Measurements from ENCODE around the gene NBR1. TPM values are rescaled to one million over a fixed set of nuclear protein-coding genes. Genes with fewer than 3 reads are reported as not detected.
"Not testable (repeated sequence)": the region's sequence is repeated elsewhere in the genome, so short reads cannot be mapped to it uniquely, and the experiment has no call there.

NBR1 gene
- total RNA-seq, 4 donors from 2014 or later: 135 to 162 (median 145) TPM

- Histone ChIP-seq H3K36me3 (peaks cover 0 to 4% of the 10 kb centered on the region in 2 donors), H3K27ac (no peak overlapping the region), H3K4me3 (no peak overlapping the region), H3K9me3 (no peaks in the 10 kb centered on the region), H3K27me3 (no peaks in the 10 kb centered on the region), H3K4me1 (no peaks in the 10 kb centered on the region)
- no peak for TF ChIP-seq POLR2A (IDR thresholded peaks at IDR 0.05)
- TF ChIP-seq, protein P1, sequence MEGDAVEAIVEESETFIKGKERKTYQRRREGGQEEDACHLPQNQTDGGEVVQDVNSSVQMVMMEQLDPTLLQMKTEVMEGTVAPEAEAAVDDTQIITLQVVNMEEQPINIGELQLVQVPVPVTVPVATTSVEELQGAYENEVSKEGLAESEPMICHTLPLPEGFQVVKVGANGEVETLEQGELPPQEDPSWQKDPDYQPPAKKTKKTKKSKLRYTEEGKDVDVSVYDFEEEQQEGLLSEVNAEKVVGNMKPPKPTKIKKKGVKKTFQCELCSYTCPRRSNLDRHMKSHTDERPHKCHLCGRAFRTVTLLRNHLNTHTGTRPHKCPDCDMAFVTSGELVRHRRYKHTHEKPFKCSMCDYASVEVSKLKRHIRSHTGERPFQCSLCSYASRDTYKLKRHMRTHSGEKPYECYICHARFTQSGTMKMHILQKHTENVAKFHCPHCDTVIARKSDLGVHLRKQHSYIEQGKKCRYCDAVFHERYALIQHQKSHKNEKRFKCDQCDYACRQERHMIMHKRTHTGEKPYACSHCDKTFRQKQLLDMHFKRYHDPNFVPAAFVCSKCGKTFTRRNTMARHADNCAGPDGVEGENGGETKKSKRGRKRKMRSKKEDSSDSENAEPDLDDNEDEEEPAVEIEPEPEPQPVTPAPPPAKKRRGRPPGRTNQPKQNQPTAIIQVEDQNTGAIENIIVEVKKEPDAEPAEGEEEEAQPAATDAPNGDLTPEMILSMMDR (IDR thresholded peaks at IDR 0.05 in 4 of 5, conservative IDR thresholded peaks at IDR 0.05 in 1 of 5): no peak
- intact Hi-C loops (cut with DNase I; ENCODE audit: low total_unique reads): no loop called here
- no peak for DNase-seq
- in situ Hi-C loops (cut with MboI; ENCODE audit: low sequenced_read_pairs in 4 of 4): no loop called here
- ATAC-seq: no peak
These were observed 28.9 kb upstream of the NBR1 start for GRCh38 chr17:43142153-43142552.

GRCh38 chr17:43143201-43143600 lies 27.8 kb upstream of the NBR1 start:
- DNase-seq (no peak), ATAC-seq (no peak)
- Histone ChIP-seq H3K4me3 (no peak overlapping the region), H3K27ac (no peak overlapping the region), H3K27me3 (no peaks in the 10 kb centered on the region), H3K4me1 (no peaks in the 10 kb centered on the region), H3K9me3 (no peaks in the 10 kb centered on the region), H3K36me3 (peaks cover 0 to 4% of the 10 kb centered on the region in 2 donors)
- TF ChIP-seq, protein P1 (IDR thresholded peaks at IDR 0.05 in 4 of 5, conservative IDR thresholded peaks at IDR 0.05 in 1 of 5): no peak
- no peak for TF ChIP-seq POLR2A (IDR thresholded peaks at IDR 0.05)
- in situ Hi-C loops (cut with MboI; ENCODE audit: low sequenced_read_pairs in 4 of 4) (no loop called here), intact Hi-C loops (cut with DNase I; ENCODE audit: low total_unique reads) (no loop called here)

DNA sequence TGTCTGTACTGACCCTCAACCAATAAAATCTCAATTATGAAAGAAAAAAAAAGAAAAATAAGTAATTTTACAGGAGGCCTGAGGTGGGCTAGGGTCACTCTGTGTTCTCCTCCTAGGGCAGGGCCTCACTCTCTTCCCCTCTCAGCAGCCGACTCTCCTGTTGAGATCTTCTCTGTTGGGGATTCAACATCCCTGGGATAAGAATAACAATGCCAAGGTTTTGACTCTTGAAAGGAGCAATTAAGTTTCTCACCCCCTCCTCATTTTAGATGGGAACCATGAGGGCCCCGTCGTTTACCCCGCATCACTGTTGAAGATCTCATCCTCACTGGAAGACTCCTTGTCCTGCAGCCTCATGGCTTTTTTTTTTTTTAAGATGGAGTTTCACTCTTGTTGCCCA lies 24.4 kb upstream of the NBR1 start:
- H3K36me3 ChIP-seq: peaks cover 0 to 4% of the 10 kb centered on the region in 2 donors
- TF ChIP-seq POLR2A (IDR thresholded peaks at IDR 0.05): no peak
- TF ChIP-seq, protein P1 (IDR thresholded peaks at IDR 0.05 in 4 of 5, conservative IDR thresholded peaks at IDR 0.05 in 1 of 5): no peak
- DNase-seq (no peak), ATAC-seq (no peak)
- in situ Hi-C loops (cut with MboI; ENCODE audit: low sequenced_read_pairs in 4 of 4) (no loop called here), intact Hi-C loops (cut with DNase I; ENCODE audit: low total_unique reads) (no loop called here)
- no peaks in the 10 kb centered on the region for H3K27me3 ChIP-seq
- no peaks in the 10 kb centered on the region for H3K9me3 ChIP-seq
- H3K27ac ChIP-seq: no peak overlapping the region
- H3K4me1 ChIP-seq: no peaks in the 10 kb centered on the region
- no peak overlapping the region for H3K4me3 ChIP-seq

DNA sequence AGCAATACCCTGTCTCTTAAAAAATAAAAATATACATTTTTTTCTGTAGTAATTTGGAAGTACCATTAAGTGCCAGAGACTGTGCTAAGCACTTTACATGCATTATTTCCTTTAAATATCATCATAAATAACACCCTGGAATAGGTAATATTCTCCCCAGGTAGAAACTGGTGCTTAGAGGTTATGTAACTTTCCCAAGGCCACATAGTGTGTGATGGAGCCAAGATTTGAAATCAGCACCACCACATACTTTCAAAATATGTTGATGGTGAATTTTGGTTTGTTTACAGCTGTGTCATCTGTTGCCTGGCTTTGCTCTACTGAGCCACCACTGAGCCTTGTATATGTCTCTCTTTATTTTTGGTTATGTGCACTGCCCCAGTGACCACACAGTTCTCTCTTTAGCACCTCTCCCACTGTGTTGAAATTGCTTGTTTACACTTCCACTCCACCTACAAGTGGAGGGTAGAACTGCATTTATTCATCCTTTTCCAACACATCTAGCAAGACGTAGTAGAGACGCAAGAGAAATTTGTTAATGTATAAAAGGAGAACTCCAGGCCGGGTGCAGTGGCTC lies 19.0 kb upstream of the NBR1 start:
- ATAC-seq: no peak
- DNase-seq: no peak
- H3K27me3 ChIP-seq: no peaks in the 10 kb centered on the region
- no peaks in the 10 kb centered on the region for H3K36me3 ChIP-seq
- H3K4me3 ChIP-seq: no peak overlapping the region
- in situ Hi-C loops (cut with MboI; ENCODE audit: low sequenced_read_pairs in 4 of 4): no loop called here
- H3K4me1 ChIP-seq: no peaks in the 10 kb centered on the region
- no peaks in the 10 kb centered on the region for H3K9me3 ChIP-seq
- no peak overlapping the region for H3K27ac ChIP-seq
- intact Hi-C loops (cut with DNase I; ENCODE audit: low total_unique reads): no loop called here
- TF ChIP-seq, protein P1 (IDR thresholded peaks at IDR 0.05 in 4 of 5, conservative IDR thresholded peaks at IDR 0.05 in 1 of 5): no peak
- TF ChIP-seq POLR2A (IDR thresholded peaks at IDR 0.05): no peak

DNA sequence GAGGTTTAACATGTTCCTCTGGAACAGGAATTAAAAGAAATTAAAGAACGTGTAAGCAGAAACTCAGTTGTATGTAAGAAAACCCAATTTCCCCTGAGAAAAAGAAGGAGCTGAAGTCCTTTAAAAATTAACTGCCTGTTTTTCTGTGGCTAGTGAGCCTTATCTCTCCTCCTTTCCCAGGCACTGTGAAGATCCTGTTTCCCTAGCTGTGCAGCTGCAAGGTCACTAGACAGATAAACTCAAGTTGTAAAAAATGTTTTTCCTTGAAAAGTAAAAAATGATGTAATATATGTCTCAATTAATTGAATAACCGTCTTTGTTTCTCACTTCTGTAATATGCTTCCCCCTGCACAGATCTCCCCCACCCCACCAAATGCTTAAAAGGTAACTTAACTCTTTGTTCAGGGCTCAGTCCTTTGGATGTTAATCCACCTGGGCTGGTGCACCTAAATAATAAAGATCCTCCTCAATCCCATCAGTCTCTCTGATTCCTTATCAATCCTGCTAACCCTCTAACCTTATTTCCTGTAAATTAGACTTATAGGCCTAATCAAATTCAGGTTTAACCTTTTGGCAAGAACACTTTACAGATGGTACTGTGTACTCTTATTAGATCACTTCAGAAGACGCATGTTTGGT lies 17.7 kb upstream of the NBR1 start:
- ATAC-seq; H3K4me1 ChIP-seq; DNase-seq; H3K4me3 ChIP-seq; H3K36me3 ChIP-seq; in situ Hi-C loops (cut with MboI; ENCODE audit: low sequenced_read_pairs in 4 of 4); H3K27me3 ChIP-seq; H3K9me3 ChIP-seq; H3K27ac ChIP-seq; intact Hi-C loops (cut with DNase I; ENCODE audit: low total_unique reads): not testable (repeated sequence)
